Transverse colon (tissue), 4 donors: Measurements from ENCODE around the gene KCNE1.
"Not testable (repeated sequence)": the region's sequence is repeated elsewhere in the genome, so short reads cannot be mapped to it uniquely, and the experiment has no call there.

Experiments
- CTCF ChIP-seq, 5 experiments: fragments of 200-600 bp in 3 of 5; fragments of 450-650 bp in 2 of 5; sonication (generic) in 3 of 5; IDR thresholded peaks; 1 replicate in 2 of 5; 2 replicates in 3 of 5; pipeline ENCODE4 v1.5.1; 2016 to 2017; ENCODE audit warnings: antibody characterized with exemption in 5 of 5, inconsistent platforms in 3 of 5, mild to moderate bottlenecking in 2 of 5, moderate library complexity in 1 of 5
- EP300 ChIP-seq: sonication (generic); formaldehyde crosslinking; IDR thresholded peaks from one replicate; pipeline ENCODE4 v1.6.1; 2017; ENCODE audit warnings: antibody characterized with exemption, low read depth
- POLR2A ChIP-seq: fragments of 450-650 bp; IDR thresholded peaks from one replicate; pipeline ENCODE4 v1.6.1; 2016; ENCODE audit warnings: antibody characterized with exemption, mild to moderate bottlenecking, moderate library complexity
- POLR2AphosphoS5 ChIP-seq, 3 donors: sonication (generic); formaldehyde crosslinking; IDR thresholded peaks; one replicate each; pipeline ENCODE4 v1.6.1; 2016; ENCODE audit warnings: antibody characterized with exemption in 3 of 3

GRCh38 chr21:34404742-34405141, 107.3 kb downstream of the KCNE1 start:
- TF ChIP-seq CTCF (IDR thresholded peaks at IDR 0.05); EP300; POLR2A; POLR2AphosphoS5 (IDR thresholded peaks at IDR 0.05): not testable (repeated sequence)
